HG02623 (cell line): Measurements from ENCODE around the gene RNU6-9.
"Not testable (repeated sequence)": the region's sequence is repeated elsewhere in the genome, so short reads cannot be mapped to it uniquely, and the experiment has no call there.

Experiments used
- ATAC-seq: cut with Tn5 transposase; IDR thresholded peaks from one replicate; pipeline ENCODE4 v1.9.1; 2021; ENCODE audit warnings: moderate library complexity; ENCODE audit not compliant: unreplicated experiment

The RNU6-9 gene

GRCh38 chr19:892894-893689, at the start of gene RNU6-9, which contains the start of gene MED16:
TSS of gene RNU6-9 (plus strand) at chr19:893484.
TSS of gene MED16 (minus strand) at chr19:893187. CDS start at chr19:891131, 2,056 bp downstream.
- peak; percentile 78 for ATAC-seq

GRCh38 chr19:843836-844545, 49.3 kb upstream of the RNU6-9 start:
- ATAC-seq, result no peak

- ATAC-seq, result no peak
Observed at GRCh38 chr19:844546-844971, 48.7 kb upstream of the RNU6-9 start.

- no peak for ATAC-seq
Observed at GRCh38 chr19:845707-846521, 47.4 kb upstream of the RNU6-9 start.

GRCh38 chr19:848386-848921, 44.8 kb upstream of the RNU6-9 start:
- no peak for ATAC-seq

GRCh38 chr19:849195-849594, 44.1 kb upstream of the RNU6-9 start:
- not testable (repeated sequence) for ATAC-seq

GRCh38 chr19:850221-850978, 42.9 kb upstream of the RNU6-9 start:
- ATAC-seq, result no peak

GRCh38 chr19:850979-851335, 42.3 kb upstream of the RNU6-9 start:
- ATAC-seq, result no peak

GRCh38 chr19:852136-853013, 40.9 kb upstream of the RNU6-9 start, which contains the start of gene ELANE:
TSS of gene ELANE (plus strand) at chr19:852303. CDS start at chr19:852329, 26 bp downstream.
- ATAC-seq, result no peak

GRCh38 chr19:853014-853585, 40.2 kb upstream of the RNU6-9 start:
- no peak for ATAC-seq

GRCh38 chr19:853614-854220, 39.6 kb upstream of the RNU6-9 start:
- not testable (repeated sequence) for ATAC-seq

GRCh38 chr19:854549-854948, 38.7 kb upstream of the RNU6-9 start:
- ATAC-seq, result no peak

GRCh38 chr19:855142-855541, 38.1 kb upstream of the RNU6-9 start:
- ATAC-seq, result no peak

- no peak for ATAC-seq
Observed at GRCh38 chr19:855566-856120, 37.6 kb upstream of the RNU6-9 start.

- no peak for ATAC-seq
Observed at GRCh38 chr19:858284-858683, 35.0 kb upstream of the RNU6-9 start.

GRCh38 chr19:858868-859843, 34.1 kb upstream of the RNU6-9 start, which contains the start of gene CFD:
TSS of gene CFD (plus strand) at chr19:859664. CDS start at chr19:859690, 26 bp downstream.
- no peak for ATAC-seq
